DOHH2 (cell line): ENCODE data around the gene TOM1.

Source experiments
- H3F3A ChIP-seq: fragments of 200-600 bp; sonication (generic), shearing (Covaris generic); 2 replicates; pipeline ENCODE4 v1.6.0; 2016; ENCODE audit warnings: antibody characterized with exemption, mild to moderate bottlenecking; ENCODE audit not compliant: control insufficient read depth, insufficient read depth
- H3K27ac ChIP-seq: fragments of 200-600 bp; sonication (generic); 2 replicates; pipeline ENCODE4 v1.5.1; 2014; ENCODE audit warnings: low read depth, mild to moderate bottlenecking, low read length, moderate library complexity
- H3K27me3 ChIP-seq: fragments of 200-600 bp; sonication (generic); 2 replicates; pipeline ENCODE4 v1.6.1; 2014; ENCODE audit warnings: mild to moderate bottlenecking, low read length, mixed read lengths; ENCODE audit not compliant: control insufficient read depth
- H3K36me3 ChIP-seq: fragments of 200-600 bp; sonication (generic); 2 replicates; pipeline ENCODE4 v1.6.1; 2014; ENCODE audit warnings: mild to moderate bottlenecking, low read length, moderate library complexity, mixed read lengths; ENCODE audit not compliant: control insufficient read depth
- H3K4me1 ChIP-seq: fragments of 200-600 bp; sonication (generic); 2 replicates; pipeline ENCODE4 v1.6.1; 2014; ENCODE audit warnings: mild to moderate bottlenecking, low read length, mixed read lengths; ENCODE audit not compliant: control insufficient read depth
- H3K4me2 ChIP-seq: fragments of 200-600 bp; sonication (generic); 2 replicates; pipeline ENCODE4 v1.6.0; 2014; ENCODE audit warnings: mild to moderate bottlenecking, low read length, moderate library complexity
- H3K4me3 ChIP-seq: fragments of 200-600 bp; sonication (generic); 2 replicates; pipeline ENCODE4 v1.5.1; 2014; ENCODE audit warnings: mild to moderate bottlenecking, low read length, mixed read lengths
- H3K79me2 ChIP-seq: fragments of 200-600 bp; sonication (generic); 2 replicates; pipeline ENCODE4 v1.6.1; 2014; ENCODE audit warnings: mild to moderate bottlenecking, low read length, mixed read lengths; ENCODE audit not compliant: control insufficient read depth
- H3K9me2 ChIP-seq: fragments of 200-600 bp; sonication (generic); replicated peaks from 2 replicates; pipeline ENCODE4 v1.6.1; 2014; ENCODE audit warnings: mild to moderate bottlenecking, low read length, mixed read lengths; ENCODE audit not compliant: control insufficient read depth
- H3K9me3 ChIP-seq: fragments of 200-600 bp; sonication (generic); 2 replicates; pipeline ENCODE4 v1.6.1; 2014; ENCODE audit warnings: antibody characterized with exemption, low read length, mixed read lengths; ENCODE audit not compliant: control insufficient read depth, insufficient read depth
- H4K20me1 ChIP-seq: fragments of 200-600 bp; sonication (generic); 2 replicates; pipeline ENCODE4 v1.6.0; 2014; ENCODE audit warnings: low read depth, mild to moderate bottlenecking, antibody characterized with exemption, low read length, moderate library complexity; ENCODE audit not compliant: control insufficient read depth, insufficient read depth
- CTCF ChIP-seq: fragments of 200-600 bp; sonication (generic); IDR thresholded peaks from one replicate; pipeline ENCODE4 v1.5.1; 2014; ENCODE audit warnings: antibody characterized with exemption, mild to moderate bottlenecking, low read depth, low read length; ENCODE audit not compliant: poor library complexity, severe bottlenecking
- EZH2phosphoT487 ChIP-seq: fragments of 200-600 bp; sonication (generic); IDR thresholded peaks from 2 replicates; pipeline ENCODE4 v1.6.1; 2017; ENCODE audit warnings: borderline replicate concordance, mild to moderate bottlenecking, antibody characterized with exemption, low read length, moderate library complexity, mixed read lengths

TOM1 gene

GRCh38 chr22:35342390-35342789 is 42.7 kb downstream of the TOM1 start:
- TF ChIP-seq CTCF, result no peak
- no peak for TF ChIP-seq EZH2phosphoT487
- no peak overlapping the region for H3K4me3 ChIP-seq
- peaks cover 5% of the 10 kb centered on the region; the same call in 1 of the 2 replicates for H3K36me3 ChIP-seq
- H3F3A ChIP-seq, result 0 out of 2 replicates have a peak, but pooled peaks cover 3% of the 10 kb centered on the region
- no peak overlapping the region for H3K4me2 ChIP-seq
- H3K27ac ChIP-seq, result no peak overlapping the region
- H3K79me2 ChIP-seq, result no peaks in the 10 kb centered on the region
- H3K9me2 ChIP-seq, result no peaks in the 10 kb centered on the region
- peaks cover 11% of the 10 kb centered on the region for H3K4me1 ChIP-seq
- H3K27me3 ChIP-seq, result no peaks in the 10 kb centered on the region
- H3K9me3 ChIP-seq, result peaks cover 10% of the 10 kb centered on the region; the same call in 1 of the 2 replicates
- H4K20me1 ChIP-seq, result no peaks in the 10 kb centered on the region

GRCh38 chr22:35343664-35344550 is 44.2 kb downstream of the TOM1 start:
- Histone ChIP-seq H3K9me2 (no peaks in the 10 kb centered on the region), H3K4me1 (peaks cover 11% of the 10 kb centered on the region), H3K4me2 (no peak overlapping the region), H3K79me2 (no peaks in the 10 kb centered on the region), H3K27ac (no peak overlapping the region), H3K4me3 (no peak overlapping the region), H3F3A (0 out of 2 replicates have a peak, but pooled peaks cover 3% of the 10 kb centered on the region), H3K36me3 (peaks cover 5% of the 10 kb centered on the region; the same call in 1 of the 2 replicates), H3K9me3 (peaks cover 10% of the 10 kb centered on the region; the same call in 1 of the 2 replicates), H4K20me1 (no peaks in the 10 kb centered on the region), H3K27me3 (no peaks in the 10 kb centered on the region)
- TF ChIP-seq EZH2phosphoT487 (no peak), CTCF (no peak)

- Histone ChIP-seq H3K4me2 (no peak overlapping the region), H4K20me1 (no peaks in the 10 kb centered on the region), H3K36me3 (peaks cover 5% of the 10 kb centered on the region; the same call in 1 of the 2 replicates), H3K9me3 (peaks cover 10% of the 10 kb centered on the region; the same call in 1 of the 2 replicates), H3K9me2 (no peaks in the 10 kb centered on the region), H3K4me1 (peaks cover 21% of the 10 kb centered on the region), H3K79me2 (no peaks in the 10 kb centered on the region), H3K27ac (no peak overlapping the region), H3F3A (0 out of 2 replicates have a peak, but pooled peaks cover 3% of the 10 kb centered on the region), H3K27me3 (no peaks in the 10 kb centered on the region), H3K4me3 (no peak overlapping the region)
- TF ChIP-seq CTCF (no peak), EZH2phosphoT487 (no peak)
Measured at GRCh38 chr22:35344956-35345690, 45.4 kb downstream of the TOM1 start.
